Fibroblast of mammary gland (primary cell): ENCODE results near the gene RNF157.
"Not testable (repeated sequence)": the region's sequence is repeated elsewhere in the genome, so short reads cannot be mapped to it uniquely, and the experiment has no call there.

Experiments used
- DNase-seq: peaks from one replicate; pipeline ENCODE4 v3.0.0-alpha.2; 2010; ENCODE audit warnings: low read depth
- H3K4me3 ChIP-seq: 2 replicates; pipeline ENCODE4 v1.5.1; 2011; ENCODE audit warnings: low read depth, mild to moderate bottlenecking, low read length, moderate library complexity; ENCODE audit not compliant: control insufficient read depth
- CTCF ChIP-seq: conservative IDR thresholded peaks from 2 replicates; pipeline ENCODE4 v1.5.1; 2011; ENCODE audit warnings: low read depth, low read length, inconsistent platforms; ENCODE audit not compliant: control insufficient read depth, insufficient read depth

RNF157 gene

GRCh38 chr17:76250141-76250540 is 9.8 kb upstream of the RNF157 start:
- TF ChIP-seq CTCF: no peak
- DNase-seq: no peak
- no peak overlapping the region for H3K4me3 ChIP-seq

GRCh38 chr17:76248013-76248782 is 7.9 kb upstream of the RNF157 start:
- no peak for DNase-seq
- TF ChIP-seq CTCF: peak; percentile 13
- H3K4me3 ChIP-seq: no peak overlapping the region

GRCh38 chr17:76247304-76247703 is 7.0 kb upstream of the RNF157 start:
- H3K4me3 ChIP-seq: no peak overlapping the region
- TF ChIP-seq CTCF: no peak
- no peak for DNase-seq

- DNase-seq: peak; percentile 78
- no peak overlapping the region for H3K4me3 ChIP-seq
- no peak for TF ChIP-seq CTCF
Measured at GRCh38 chr17:76246080-76247066, 6.1 kb upstream of the RNF157 start.

GRCh38 chr17:76244721-76245120 is 4.4 kb upstream of the RNF157 start:
- not testable (repeated sequence) for DNase-seq, H3K4me3 ChIP-seq

- no peak overlapping the region for H3K4me3 ChIP-seq
- TF ChIP-seq CTCF: no peak
- peak; percentile 51 for DNase-seq
Measured at GRCh38 chr17:76243826-76244679, 3.8 kb upstream of the RNF157 start.
